Measurements from ENCODE around the gene MBTD1.
"Not testable (repeated sequence)": the region's sequence is repeated elsewhere in the genome, so short reads cannot be mapped to it uniquely, and the experiment has no call there.

The MBTD1 gene

DNA sequence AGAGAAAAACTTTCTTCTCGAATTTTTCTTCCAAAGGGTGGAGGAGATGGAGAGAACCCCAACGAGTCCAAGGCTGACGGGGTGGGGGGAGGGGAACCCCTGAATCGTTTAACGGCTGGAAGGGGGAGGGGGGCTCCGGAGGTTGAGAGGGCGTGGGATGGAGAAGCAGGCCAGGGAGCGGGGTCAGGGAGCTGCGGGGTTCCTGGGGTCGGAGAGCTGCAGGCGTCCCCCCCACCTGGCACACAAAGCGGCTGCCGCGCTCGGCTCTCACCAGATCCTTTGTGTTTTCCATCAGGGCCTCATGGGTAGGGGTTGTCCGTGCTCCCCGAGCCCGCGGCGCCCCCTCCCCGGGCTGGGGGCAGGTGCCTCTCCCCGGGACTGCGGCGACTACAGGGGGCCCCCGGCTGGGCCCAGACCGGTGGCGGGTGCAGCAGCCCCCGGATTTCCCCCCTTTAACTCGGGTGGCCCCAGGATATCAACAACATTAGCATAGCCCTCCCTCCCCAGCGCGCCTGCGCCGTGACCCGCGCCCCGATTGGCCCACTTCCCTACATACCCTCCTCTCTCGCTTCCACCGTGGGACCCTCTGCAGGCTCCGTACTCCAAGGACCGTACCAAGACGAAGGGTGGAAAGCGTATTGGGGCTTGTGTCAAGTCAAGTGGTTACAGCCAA, at the start of gene MBTD1:
TSS of gene MBTD1 (minus strand) at position 486 of the 673 bp plus-strand sequence. CDS start 34,888 bp downstream, outside the sequence.
- peak; percentile 87 for DNase-seq

DNA sequence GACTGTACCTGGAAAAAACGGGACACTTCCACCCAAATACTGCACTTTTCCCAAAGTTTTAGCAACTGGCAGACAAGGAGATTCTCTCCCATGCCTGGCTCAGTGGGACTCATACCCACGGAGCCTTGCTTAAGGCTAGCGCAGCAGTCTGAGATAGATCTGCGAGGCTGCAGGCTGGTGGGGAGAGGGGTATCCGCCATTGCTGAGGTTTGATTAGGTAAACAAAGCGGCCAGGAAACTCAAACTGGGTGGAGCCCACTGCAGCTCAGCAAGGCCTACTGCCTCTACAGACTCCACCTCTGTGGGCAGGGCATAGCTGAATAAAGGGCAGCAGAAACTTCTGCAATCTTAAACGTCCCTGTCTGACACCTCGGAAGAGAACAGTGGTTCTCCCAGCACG, 45.3 kb upstream of the MBTD1 start:
- no peak for DNase-seq

DNA sequence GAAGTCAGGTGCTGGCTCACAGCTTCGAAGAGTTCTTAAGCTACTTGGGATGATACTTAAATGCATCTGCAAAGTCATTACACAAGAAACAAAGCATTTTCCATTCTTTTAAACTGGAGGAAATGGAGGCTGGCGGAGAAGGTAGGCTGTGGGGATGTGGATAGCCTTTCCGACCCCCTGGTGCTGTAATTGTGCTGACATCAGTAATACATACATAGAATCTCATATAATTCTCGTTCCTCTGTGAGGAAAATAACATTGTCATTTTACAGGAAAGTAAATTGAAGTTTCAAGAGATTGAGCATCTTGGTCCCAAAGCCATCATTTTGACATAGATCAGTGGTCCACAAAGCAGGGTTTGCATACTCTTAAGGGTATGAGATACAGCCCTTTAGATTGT, 40.0 kb upstream of the MBTD1 start:
- no peak for DNase-seq

DNA sequence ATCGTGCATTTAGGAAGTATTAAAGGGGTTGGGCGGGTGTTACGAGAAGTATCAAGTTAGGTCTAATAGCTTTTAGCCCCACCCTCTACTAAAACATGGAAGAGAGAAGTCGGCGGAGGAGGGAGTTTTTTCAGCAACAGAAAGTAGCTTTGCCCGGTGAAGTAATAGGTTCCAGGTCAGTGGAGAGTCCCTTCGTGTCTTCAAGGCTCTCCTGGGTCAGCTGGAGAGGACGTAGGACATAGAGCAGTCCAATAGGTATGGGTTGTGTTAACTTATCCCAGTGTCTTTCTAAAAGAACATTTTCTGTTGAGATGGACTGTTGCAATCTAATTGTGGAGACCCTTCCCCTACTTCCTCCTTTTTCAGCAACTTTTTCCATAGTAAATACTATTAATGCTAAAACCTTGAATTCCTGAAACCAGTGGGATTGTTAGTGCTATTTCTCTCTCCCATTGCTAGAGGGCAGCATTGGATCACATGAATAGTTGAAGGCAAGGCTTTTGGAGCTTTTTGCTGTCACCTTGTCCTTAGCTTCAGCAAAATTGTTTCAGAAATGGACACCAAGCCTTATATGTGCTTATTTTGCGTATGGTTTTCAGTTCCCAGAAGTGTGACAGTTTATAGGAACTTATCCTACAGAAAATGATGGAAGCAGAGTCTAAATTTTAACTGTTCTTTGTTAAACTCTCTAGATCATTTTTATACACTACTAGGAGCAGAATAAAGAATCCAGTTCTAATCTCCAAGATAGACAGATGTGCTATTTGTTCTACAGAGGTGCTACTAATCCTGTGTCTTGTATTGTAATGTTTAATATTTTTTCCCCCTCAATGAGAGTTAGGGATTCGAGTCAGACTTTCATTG, 38.9 kb upstream of the MBTD1 start:
- DNase-seq, result no peak

DNA sequence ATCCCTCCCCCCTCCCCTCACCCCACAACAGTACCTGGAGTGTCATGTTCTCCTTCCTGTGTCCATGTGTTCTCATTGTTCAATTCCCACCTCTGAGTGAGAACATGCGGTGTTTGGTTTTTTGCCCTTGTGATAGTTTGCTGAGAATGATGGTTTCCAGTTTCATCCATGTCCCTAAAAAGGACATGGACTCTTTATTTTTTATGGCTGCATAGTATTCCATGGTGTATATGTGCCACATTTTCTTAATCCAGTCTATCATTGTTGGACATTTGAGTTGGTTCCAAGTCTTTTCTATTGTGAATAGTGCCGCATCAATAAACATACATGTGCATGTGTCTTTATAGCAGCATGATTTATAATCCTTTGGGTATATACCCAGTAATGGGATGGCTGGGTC, 34.5 kb upstream of the MBTD1 start:
- DNase-seq, result not testable (repeated sequence)

DNA sequence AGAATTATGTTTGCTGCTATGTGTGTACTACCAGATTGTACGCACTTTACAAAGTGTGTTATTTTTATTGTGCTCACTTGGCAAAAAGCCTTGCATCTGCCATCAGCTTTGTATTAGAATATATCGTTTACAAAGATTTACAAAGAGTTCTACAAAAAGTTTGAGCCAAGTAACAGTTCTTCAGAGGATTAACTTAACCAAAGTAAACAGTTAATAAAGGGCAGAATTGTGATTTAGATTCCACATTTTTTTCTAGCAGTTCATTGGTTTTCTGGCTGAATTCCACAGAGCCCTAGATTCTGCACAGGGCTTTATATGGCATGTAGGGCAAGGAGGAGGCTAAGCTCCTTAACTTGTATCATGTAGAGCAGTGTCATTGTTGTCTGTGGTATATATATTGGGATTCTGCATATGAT, 29.9 kb upstream of the MBTD1 start:
- DNase-seq, result no peak

DNA sequence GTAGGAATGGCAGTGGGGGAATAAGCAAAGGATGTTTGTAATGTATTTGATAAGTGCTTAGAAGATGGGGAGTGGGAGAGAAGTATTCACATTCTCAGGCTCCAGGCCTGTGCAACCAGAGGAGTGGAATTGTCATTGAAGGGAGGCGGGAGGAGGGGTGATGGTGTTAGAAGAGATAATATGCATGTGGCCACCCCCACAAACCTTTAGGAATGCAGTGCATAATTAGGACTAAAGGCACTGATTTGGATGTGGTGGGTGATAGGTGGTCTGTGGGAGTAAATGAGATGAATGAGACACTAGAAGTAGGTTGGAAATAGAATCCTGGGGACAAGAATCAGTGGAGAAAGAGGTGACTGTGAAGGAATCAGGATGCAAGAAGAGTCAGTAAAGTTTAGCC, 27.6 kb upstream of the MBTD1 start:
- no peak for DNase-seq

DNA sequence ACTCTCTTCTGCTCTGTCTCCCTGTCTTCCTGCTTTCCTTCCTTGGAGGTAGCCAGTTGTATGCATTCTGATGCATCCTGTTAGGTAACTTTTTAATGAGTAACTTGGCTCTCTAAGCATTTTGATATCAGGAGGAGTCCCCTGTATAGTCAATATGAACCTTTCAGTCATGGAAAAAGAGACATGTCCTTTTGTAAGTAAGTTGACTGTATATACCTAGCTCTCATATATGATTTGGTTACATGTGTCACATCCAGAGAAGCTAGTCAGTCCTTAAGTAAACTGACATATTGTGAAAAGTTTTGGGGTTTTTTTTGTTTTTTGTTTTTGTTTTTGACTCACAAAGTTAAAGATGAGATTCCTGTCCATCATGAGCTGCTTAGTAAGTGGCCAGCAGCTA, 19.3 kb upstream of the MBTD1 start:
- DNase-seq, result no peak

DNA sequence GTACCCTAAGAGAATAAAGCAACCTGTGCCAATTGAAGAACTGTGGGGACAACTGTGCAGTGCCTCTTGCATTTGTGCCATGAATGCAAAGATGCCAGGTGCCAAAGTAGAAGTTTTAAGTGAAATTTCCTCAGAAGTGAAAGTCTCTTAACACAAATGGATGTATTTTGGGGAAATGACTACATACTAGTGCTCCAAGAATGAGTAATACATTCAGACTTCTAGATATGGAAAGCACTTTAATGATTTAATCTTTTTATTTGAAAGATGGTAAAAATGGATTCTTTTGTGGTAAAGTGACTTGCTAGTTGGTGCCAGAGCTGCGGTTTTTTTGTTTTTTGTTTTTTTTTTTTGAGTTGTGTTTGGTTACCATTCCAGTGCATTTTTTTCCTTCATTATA, 15.5 kb upstream of the MBTD1 start:
- DNase-seq, result no peak

DNA sequence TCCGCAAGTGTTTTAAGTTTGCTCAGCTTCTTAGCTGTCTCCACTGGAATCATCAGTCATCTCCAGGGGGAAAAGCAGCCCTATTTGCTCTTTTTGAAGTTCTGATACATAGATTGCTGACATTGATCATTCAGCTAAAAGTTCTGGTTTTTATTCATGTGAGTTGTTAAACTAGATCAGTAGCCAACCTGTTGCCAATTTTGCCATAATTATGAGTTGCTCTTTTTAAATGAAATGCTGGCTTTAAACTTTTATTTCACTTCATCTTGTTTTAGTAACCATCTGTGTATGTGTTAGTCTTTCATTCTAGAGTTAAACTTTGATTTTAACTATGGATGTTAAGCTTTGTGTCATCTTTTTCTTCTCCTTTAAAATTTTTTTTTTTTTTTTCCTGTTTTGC, 13.0 kb upstream of the MBTD1 start:
- no peak for DNase-seq

DNA sequence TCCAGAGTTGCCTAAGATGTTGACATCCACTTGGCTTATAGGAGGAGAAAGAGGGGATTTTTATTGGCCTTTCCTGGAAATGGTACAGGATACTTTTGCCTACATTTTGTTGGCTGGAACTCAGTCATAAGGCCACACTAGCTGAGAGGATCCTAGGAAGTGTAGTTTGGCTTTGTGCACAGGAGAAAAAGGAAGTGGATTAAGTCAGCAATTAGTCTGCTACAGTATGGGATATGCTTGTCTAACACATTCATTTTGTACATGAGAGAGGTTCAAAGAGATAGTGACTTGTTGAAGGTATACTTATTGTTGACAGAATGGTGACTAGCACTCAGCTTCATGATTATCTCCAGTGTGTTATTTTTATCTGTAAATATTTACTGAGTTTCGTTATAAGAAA, 10.8 kb upstream of the MBTD1 start:
- DNase-seq, result no peak

DNA sequence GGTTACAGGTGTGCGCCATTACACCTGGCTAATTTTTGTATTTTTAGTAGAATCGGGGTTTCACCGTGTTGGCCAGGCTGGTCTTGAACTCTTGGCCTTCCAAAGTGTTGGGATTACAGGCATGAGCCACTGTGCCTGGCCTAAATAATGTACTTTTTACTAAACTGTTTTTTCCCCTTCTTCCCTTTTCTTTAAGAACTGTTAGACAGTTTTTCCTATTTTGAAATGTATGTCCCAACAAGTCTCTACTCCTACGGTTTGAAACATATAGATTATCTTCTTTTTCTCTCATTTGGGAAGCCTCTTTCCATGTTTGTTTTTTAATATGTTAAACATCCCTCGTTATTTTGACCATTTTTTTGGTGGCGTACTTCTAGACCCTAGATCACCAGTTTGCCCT, 10.1 kb upstream of the MBTD1 start:
- no peak for DNase-seq

DNA sequence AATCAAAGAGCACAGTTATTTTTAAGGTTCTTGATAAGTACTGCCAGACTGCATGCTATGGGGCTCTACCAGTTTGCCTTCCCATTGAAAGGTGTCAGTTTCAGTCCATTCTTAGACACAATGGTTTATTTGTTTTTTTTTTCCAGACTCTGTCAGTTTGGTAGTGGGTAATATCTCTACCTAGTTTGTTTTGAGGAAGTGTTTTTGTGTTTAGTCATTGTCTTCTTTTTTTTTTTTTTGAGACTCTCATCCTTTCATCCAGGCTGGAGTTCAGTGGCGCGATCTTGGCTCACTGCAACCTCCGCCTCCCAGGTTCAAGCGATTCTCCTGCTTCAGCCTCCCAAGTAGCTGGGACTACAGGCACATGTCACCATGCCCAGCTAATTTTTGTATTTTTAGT, 4.6 kb upstream of the MBTD1 start:
- DNase-seq, result not testable (repeated sequence)

DNA sequence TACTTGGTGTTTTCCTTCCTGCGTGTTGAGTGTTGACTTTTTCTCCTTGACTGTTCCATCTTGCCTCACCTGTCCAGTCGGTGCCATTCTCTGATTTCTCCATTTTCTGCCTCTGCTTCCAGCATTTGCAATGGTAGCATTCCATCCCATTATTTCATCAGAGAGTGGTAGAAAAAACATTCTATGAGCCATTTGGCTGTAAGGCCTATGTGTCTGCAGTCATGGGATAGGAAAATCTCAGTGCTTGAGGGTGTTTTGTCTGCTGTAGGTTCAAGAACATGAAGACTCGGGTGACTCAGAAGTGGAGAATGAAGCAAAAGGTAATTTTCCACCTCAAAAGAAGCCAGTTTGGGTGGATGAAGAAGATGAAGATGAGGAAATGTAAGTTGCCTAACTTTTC, 3.2 kb upstream of the MBTD1 start:
- DNase-seq, result no peak

DNA sequence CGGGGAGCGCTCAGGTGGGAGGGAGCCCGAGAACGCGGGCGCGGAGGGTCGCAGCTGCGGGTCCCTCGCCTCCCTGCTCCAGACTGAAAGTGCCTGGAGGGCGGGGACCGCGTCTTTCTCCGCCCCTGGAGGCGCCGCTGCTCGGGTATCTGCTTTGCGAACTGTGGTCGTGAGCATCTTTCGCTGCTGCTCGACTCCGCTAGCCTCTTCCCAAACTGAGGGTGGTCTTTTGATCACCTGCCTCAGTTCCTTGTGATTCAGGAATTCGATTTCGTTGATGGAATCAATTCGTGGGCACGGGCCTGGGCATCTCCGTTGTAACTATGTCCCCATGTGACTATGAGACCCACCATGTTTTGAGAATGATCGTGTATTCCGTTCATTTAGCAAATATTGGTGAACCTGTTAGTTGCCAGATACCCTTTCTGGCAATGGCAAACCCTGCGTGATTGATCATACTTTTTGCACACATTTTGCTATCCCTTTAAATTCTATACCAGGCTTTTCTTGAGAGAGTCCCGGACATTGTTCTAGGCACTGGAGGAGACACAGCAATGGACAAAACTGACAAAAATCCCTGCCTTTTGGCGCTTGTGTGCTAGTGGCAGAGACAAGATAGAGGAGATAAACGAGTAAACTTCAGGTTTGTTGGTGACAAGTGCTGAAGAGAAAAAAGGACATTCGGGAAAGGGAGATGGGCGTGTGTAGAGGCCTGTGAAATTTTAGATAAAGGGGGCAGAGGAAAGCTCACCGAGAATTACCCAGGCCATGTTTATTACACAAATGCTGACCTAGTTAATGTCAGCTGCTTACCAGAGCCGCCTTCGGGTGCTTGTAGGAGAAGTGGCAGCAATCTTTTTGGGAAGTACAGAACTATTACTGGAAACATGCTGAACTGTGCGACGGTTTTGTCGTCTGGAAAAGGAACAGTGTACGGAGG, 1.4 kb upstream of the MBTD1 start:
- peak; percentile 19 for DNase-seq

DNA sequence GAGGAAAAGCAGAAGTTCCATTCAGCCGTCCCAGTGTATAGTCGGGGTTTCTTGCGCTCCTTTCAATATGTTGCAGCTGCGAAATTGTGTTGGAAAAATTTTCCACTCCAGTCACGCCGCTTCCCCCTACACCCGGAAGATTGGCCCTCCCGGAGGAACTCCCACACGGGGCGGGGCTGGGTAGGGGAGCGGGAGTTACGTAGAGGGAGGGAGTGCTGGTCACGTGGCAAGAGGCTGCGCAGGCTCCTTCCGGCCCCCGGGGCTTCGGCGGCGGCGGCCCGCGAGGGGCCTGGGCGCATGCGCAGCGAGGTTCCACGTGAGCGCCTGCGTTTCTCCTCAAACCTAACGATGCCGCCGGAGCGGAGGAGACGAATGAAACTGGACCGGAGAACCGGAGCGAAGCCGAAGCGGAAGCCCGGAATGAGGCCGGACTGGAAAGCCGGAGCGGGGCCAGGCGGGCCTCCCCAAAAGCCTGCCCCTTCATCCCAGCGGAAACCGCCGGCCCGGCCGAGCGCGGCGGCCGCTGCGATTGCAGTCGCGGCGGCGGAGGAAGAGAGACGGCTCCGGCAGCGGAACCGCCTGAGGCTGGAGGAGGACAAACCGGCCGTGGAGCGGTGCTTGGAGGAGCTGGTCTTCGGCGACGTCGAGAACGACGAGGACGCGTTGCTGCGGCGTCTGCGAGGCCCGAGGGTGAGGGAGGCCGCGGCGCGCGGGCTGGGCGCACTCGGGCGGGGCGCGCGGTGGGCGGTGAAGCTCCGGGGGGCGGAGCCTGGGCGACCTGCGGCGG, 581 bp upstream of the MBTD1 start, which contains the start of gene UTP18:
TSS of gene UTP18 (plus strand) at position 310 of the 787 bp plus-strand sequence. CDS start at position 349, 39 bp downstream.
- DNase-seq, result peak; percentile 54

DNA sequence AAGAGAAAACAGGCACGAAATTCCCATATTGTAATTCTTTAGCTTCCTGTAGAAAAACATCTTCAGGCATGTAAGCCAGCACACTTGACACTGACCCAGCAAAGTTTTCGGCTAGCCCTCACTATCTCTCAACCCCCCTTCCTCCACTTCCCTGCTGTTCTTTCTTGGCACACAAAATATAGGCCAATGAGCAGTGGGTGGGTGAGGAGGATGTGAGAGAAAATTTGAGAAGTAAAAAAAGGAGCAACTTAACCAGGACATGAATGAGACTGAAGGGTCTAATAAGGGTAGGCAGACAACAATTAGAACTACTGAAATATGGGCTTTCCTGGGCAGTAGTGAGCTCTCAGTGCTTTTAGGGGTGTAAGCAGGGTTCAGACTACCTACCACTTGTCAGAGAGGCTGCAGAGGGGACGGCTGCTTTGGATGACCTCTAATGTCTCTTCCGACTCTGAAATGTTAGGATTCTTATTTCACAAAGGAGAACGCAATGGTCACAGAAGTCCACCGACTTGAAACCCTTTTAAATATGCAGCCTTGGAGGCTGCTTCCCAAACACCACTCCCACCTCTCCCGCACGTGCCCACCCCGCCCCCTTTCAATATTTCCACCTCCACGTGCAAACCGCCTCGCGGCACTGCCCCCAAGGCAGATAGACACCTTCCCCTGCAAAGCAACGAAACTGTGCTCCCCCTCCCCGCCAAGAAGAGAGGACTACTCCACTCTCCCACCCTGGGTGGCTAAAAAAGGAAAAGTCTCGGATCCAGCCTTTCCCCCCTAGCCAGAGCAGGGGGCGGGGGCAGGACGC, 889 bp downstream of the MBTD1 start:
- DNase-seq, result peak; percentile 11

DNA sequence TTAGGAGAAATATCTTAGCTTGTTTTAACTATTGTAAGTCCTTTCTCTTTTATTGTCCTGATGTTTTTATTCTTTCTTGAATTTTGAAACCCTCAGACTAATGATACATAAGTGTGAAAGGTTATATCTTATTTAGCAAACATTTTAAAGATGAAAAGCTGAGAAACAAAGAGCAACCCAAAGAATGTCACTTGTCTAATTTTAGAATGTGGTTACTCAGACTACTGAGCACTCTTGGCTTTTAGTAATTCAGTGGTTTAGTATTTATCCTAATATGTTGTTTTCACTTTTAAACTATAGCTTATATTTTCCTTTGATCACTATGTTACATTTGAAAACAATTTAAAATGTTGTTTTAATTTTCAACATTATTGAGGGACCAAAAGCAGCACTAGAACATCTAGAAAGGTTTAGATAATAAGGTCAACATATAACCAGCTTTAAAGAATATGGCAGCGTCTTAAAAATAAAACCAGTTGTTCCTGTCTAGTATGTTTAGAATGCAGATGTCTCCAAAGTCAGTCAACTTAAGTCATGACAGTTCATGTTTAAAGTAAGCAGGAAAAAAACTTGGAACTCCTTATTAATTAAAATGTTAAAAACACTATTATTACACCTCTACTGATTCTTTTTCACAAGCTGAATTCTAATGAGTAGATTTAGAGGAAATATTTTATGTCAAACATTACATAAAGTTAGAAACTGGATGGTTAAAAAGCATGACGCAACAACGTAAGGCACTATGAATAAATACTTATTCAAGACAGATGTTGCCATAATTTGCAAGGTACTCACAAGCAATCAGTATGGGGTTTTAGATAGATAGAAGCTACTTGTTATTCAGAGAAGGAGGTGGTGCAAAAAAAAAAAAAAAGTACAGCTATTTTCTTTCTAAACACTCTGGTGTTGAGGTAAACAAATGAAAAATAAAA, 2.4 kb downstream of the MBTD1 start:
- no peak for DNase-seq

DNA sequence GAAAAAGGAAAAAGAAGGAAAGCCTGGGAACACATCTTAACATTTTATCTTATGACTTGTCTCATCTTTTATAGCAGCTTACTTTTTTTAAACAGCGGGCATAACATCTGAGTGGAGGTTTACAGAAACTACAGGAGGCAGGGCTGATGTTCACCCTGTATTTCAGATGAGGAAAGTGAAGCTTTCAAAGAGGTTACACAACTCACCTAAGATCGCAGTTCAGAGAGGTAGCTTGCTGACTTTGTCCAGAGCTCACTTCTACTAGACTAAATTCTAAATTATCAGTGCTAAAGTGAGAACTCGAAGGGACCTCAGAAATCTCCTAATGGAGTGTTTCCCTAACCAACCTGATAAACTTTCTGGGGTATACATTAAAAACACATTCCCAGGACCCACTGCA, 3.7 kb downstream of the MBTD1 start:
- DNase-seq, result no peak

DNA sequence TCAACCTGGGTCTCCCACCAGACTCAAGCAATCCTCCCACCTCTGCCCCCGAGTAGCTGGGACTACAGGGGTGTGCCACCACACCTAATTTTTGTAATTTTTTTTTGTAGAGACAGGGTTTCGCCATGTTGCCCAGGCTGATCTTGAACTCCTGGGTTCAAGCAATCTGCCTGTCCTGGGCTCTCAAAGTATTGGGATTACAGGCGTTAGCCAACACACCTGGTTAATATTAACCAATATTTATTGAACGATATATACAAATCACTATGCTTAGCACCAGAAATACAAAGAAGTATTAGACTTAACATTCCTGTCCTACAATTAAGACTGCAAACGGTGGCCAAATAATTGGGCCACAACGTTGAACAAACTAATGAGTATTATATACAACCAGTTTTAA, 4.2 kb downstream of the MBTD1 start:
- DNase-seq, result no peak

All from 8988T (cell line).